Calu3 (cell line): ENCODE data around the gene CDYL2. TPM values are rescaled to one million over a fixed set of nuclear protein-coding genes. Genes with fewer than 3 reads are reported as not detected.

Experiments
- BruUV-seq: library from RNA; stranded (reverse); fragments of 400-500 nt; replicated peaks from 2 replicates; lab custom pipeline; 2021; lab: Mats Ljungman, UMichigan
- CTCF ChIA-PET: fragments of 300-600 bp; sonication (Branson Sonifier 250); formaldehyde crosslinking; loops from one replicate; lab custom pipeline; 2022; ENCODE audit warnings: antibody characterized with exemption; lab: Charles Lee
- DNase-seq: peaks from one replicate; pipeline ENCODE4 v3.0.0; 2022
- H3K27ac Mint-ChIP-seq: one replicate; pipeline ENCODE4 v1.8.0; 2022; ENCODE audit warnings: mixed read lengths; ENCODE audit not compliant: unreplicated experiment
- H3K27me3 Mint-ChIP-seq: one replicate; pipeline ENCODE4 v1.8.0; 2022; ENCODE audit warnings: mixed read lengths; ENCODE audit not compliant: unreplicated experiment
- H3K36me3 Mint-ChIP-seq: one replicate; pipeline ENCODE4 v1.8.0; 2022; ENCODE audit warnings: mild to moderate bottlenecking, moderate library complexity, mixed read lengths; ENCODE audit not compliant: insufficient read depth, unreplicated experiment
- H3K4me1 Mint-ChIP-seq: one replicate; pipeline ENCODE4 v1.8.0; 2022; ENCODE audit warnings: mild to moderate bottlenecking, low read depth, mixed read lengths; ENCODE audit not compliant: unreplicated experiment
- H3K4me3 Mint-ChIP-seq: one replicate; pipeline ENCODE4 v1.8.0; 2022; ENCODE audit warnings: mild to moderate bottlenecking, low read depth, moderate library complexity, mixed read lengths; ENCODE audit not compliant: unreplicated experiment
- H3K9me3 Mint-ChIP-seq: one replicate; pipeline ENCODE4 v1.8.0; 2022; ENCODE audit warnings: low read depth, mixed read lengths; ENCODE audit not compliant: unreplicated experiment
- CTCF ChIP-seq: fragments of 200-600 bp; IDR thresholded peaks from one replicate; pipeline ENCODE4 v1.8.0; 2022; ENCODE audit warnings: antibody characterized with exemption; ENCODE audit not compliant: unreplicated experiment
- intact Hi-C: fragments of 100-400 bp; cut with micrococcal nuclease; formaldehyde crosslinking; loops from one replicate; pipeline ENCODE4 v1.10.0; 2022; ENCODE audit not compliant: unreplicated experiment
- total RNA-seq: library from RNA; stranded (reverse); gene quantifications from 2 replicates; pipeline ENCODE4 v1.2.3, GENCODE V29; 2022

The CDYL2 gene
- total RNA-seq, 1 experiment from 2014 or later: 1.0 TPM

- DNase-seq: no peak
- Mint-ChIP-seq H3K4me3 (no peak overlapping the region), H3K36me3 (no peaks in the 10 kb centered on the region), H3K27ac (no peak overlapping the region), H3K4me1 (no peaks in the 10 kb centered on the region), H3K27me3 (peaks cover 22% of the 10 kb centered on the region), H3K9me3 (no peaks in the 10 kb centered on the region)
- BruUV-seq: no TSS peak
- CTCF ChIA-PET: no interaction called here
- no peak for TF ChIP-seq CTCF
- intact Hi-C loops: no loop called here
These were observed 51.9 kb downstream of the CDYL2 start for GRCh38 chr16:80752541-80752940.

GRCh38 chr16:80751167-80751566 is 53.2 kb downstream of the CDYL2 start:
- no peak for TF ChIP-seq CTCF
- no peak for DNase-seq
- no TSS peak for BruUV-seq
- Mint-ChIP-seq H3K27me3 (peaks cover 22% of the 10 kb centered on the region), H3K27ac (no peak overlapping the region), H3K36me3 (no peaks in the 10 kb centered on the region), H3K4me1 (no peaks in the 10 kb centered on the region), H3K9me3 (no peaks in the 10 kb centered on the region), H3K4me3 (no peak overlapping the region)
- intact Hi-C loops: no loop called here
- CTCF ChIA-PET: no interaction called here

- Mint-ChIP-seq H3K27me3 (peaks cover 4% of the 10 kb centered on the region), H3K9me3 (peaks cover 7% of the 10 kb centered on the region), H3K4me1 (no peaks in the 10 kb centered on the region), H3K4me3 (no peak overlapping the region), H3K27ac (no peak overlapping the region), H3K36me3 (no peaks in the 10 kb centered on the region)
- no peak for DNase-seq
- BruUV-seq: no TSS peak
- intact Hi-C loops: no loop called here
- CTCF ChIA-PET: no interaction called here
- TF ChIP-seq CTCF: no peak
These were observed 58.2 kb downstream of the CDYL2 start for GRCh38 chr16:80746231-80746630.

GRCh38 chr16:80744856-80745255 is 59.5 kb downstream of the CDYL2 start:
- peaks cover 7% of the 10 kb centered on the region for H3K9me3 Mint-ChIP-seq
- H3K27ac Mint-ChIP-seq: no peak overlapping the region
- intact Hi-C loops: no loop called here
- DNase-seq: no peak
- H3K36me3 Mint-ChIP-seq: no peaks in the 10 kb centered on the region
- CTCF ChIA-PET: no interaction called here
- H3K27me3 Mint-ChIP-seq: no peaks in the 10 kb centered on the region
- H3K4me3 Mint-ChIP-seq: no peak overlapping the region
- no TSS peak for BruUV-seq
- TF ChIP-seq CTCF: no peak
- no peaks in the 10 kb centered on the region for H3K4me1 Mint-ChIP-seq

GRCh38 chr16:80743772-80744171 is 60.6 kb downstream of the CDYL2 start:
- Mint-ChIP-seq H3K36me3 (no peaks in the 10 kb centered on the region), H3K27ac (no peak overlapping the region), H3K4me1 (no peaks in the 10 kb centered on the region), H3K4me3 (no peak overlapping the region), H3K9me3 (peaks cover 10% of the 10 kb centered on the region), H3K27me3 (no peaks in the 10 kb centered on the region)
- BruUV-seq: no TSS peak
- intact Hi-C loops: no loop called here
- CTCF ChIA-PET: no interaction called here
- DNase-seq: no peak
- no peak for TF ChIP-seq CTCF
